ENCODE measurements around the gene NCOA7.

Gene NCOA7

DNA sequence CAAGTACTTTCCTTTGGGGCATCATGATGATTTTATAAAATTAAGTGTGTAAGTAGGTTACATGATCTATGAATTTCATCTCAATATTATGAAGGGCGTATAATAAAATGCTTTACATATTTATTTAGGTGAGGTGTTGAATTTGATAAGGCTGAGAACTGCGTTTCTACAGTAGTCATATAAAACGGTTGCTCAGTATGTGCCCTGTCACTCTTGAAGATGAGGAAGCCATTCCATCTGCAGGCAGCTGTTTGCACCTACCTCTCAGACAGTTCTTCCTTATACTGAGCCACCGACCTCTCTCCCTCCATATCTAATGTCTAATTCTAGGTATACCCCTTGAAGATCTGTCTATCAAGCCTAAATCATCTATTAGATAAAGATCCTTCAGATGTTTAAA lies 16.1 kb downstream of the NCOA7 start:
- ChIA-PET POLR2A (no interaction called here), CTCF (interaction anchor here (0.6 to 15.7 kb wide), 6 partner anchors 11 to 167 kb away, joined by 3 to 143 read pairs (median 4); partner anchors contain the start of genes HINT3 and NCOA7)
- no peak for DNase-seq (ENCODE audit: extremely low spot score)
- TF ChIP-seq, protein P1, sequence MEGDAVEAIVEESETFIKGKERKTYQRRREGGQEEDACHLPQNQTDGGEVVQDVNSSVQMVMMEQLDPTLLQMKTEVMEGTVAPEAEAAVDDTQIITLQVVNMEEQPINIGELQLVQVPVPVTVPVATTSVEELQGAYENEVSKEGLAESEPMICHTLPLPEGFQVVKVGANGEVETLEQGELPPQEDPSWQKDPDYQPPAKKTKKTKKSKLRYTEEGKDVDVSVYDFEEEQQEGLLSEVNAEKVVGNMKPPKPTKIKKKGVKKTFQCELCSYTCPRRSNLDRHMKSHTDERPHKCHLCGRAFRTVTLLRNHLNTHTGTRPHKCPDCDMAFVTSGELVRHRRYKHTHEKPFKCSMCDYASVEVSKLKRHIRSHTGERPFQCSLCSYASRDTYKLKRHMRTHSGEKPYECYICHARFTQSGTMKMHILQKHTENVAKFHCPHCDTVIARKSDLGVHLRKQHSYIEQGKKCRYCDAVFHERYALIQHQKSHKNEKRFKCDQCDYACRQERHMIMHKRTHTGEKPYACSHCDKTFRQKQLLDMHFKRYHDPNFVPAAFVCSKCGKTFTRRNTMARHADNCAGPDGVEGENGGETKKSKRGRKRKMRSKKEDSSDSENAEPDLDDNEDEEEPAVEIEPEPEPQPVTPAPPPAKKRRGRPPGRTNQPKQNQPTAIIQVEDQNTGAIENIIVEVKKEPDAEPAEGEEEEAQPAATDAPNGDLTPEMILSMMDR (IDR thresholded peaks at IDR 0.05; ENCODE audit: control extremely low read depth, extremely low read depth, low read depth, missing control alignments) = no peak

DNA sequence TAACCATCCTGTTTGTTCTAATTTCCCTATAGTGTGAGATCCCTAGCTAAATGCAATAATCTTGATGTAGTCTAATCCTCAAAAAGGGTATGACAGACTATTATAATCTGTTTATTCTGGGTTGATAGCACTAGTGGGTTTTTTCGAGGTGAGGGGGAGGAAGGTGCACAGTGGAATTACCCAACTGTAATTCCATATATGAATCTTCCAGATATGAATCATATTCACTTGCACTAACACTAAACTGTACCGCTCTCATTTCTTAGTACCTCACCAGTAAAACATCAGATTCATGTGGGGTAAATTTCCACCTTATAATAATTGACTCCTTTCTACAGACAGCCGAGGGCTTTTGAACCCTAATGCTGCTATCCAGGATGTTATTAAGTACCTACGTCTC lies 16.5 kb downstream of the NCOA7 start:
- ChIA-PET POLR2A (no interaction called here), CTCF (interaction anchor here (0.9 to 15.7 kb wide), 6 partner anchors 10 to 167 kb away, joined by 3 to 143 read pairs (median 4); partner anchors contain the start of genes HINT3 and NCOA7)
- TF ChIP-seq, protein P1 (IDR thresholded peaks at IDR 0.05; ENCODE audit: control extremely low read depth, extremely low read depth, low read depth, missing control alignments) = no peak
- DNase-seq (ENCODE audit: extremely low spot score) = no peak

DNA sequence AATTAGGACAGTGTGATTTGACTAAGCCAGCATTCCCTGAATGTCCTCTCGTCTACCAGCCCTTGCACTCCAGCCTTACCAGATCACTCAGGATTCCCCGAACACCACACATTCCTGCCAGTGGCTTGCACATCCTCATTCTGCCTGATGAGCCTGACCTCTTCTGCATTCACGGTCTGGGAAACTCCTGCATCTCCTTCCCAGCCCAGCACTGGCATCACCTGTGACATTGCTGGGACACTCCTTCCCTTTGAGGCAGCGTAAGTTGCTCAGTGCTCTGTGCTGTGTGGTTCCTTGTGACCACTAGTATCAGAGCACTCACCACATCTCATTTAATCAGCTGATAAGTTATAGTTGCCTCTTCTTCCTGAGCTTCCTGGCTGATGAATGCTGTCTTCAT lies 17.3 kb downstream of the NCOA7 start:
- ChIA-PET POLR2A (no interaction called here), CTCF (interaction anchor here (1.0 to 15.7 kb wide), 6 partner anchors 9 to 166 kb away, joined by 3 to 143 read pairs (median 4); partner anchors contain the start of genes HINT3 and NCOA7)
- TF ChIP-seq, protein P1 (IDR thresholded peaks at IDR 0.05; ENCODE audit: control extremely low read depth, extremely low read depth, low read depth, missing control alignments) = no peak
- DNase-seq (ENCODE audit: extremely low spot score) = no peak

DNA sequence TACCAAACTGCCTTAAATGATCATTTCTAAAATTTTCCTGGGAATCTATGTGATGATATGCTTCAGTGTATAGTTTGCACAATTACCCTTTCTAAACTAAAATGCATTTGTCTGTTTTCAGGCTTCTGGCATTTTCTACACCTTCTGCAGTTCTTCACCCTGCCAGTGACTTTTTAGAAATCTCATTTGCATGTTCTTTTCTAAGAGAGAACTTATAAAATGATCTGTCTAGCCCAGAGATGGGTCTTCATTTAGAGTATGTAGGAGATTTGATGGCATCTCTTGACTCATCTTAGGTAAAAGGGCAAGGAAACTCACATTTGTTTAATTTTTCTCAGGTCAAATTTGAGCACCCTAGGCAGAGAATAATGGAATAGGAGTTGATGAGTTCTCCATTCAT lies 17.8 kb downstream of the NCOA7 start:
- DNase-seq (ENCODE audit: extremely low spot score) = no peak
- ChIA-PET CTCF (interaction anchor here (1.0 to 15.7 kb wide), 5 partner anchors 9 to 166 kb away, joined by 3 to 143 read pairs (median 4); partner anchors contain the start of genes HINT3 and NCOA7), POLR2A (no interaction called here)
- TF ChIP-seq, protein P1 (IDR thresholded peaks at IDR 0.05; ENCODE audit: control extremely low read depth, extremely low read depth, low read depth, missing control alignments) = no peak

DNA sequence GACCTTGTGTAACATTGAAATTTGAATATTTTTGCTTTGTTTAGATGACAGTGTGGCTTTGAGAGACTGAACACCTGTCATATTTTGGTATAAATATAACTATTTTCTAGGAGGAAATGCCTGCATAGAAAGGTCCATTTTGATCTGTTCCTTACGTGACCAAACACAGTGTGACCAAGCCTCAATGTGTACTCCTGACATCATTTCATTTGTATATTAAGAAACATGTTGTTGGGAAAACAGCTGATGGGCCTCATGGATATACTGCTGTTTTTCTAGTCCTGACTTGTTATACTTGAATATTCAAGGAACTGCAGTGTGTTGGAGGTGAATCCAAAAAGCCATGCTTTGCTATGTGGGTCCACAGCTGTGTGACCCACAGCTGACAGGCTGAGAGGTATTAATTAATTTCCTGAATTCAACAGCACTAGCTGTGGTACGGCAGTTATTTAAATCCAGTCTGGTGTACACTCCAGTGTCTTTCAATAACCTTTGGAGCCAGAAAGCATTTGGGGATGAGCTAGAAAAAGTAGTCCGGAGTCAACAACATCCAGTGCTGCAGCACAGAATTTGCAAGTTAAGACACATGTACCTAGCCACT lies 18.9 kb downstream of the NCOA7 start:
- TF ChIP-seq, protein P1 (IDR thresholded peaks at IDR 0.05; ENCODE audit: control extremely low read depth, extremely low read depth, low read depth, missing control alignments) = no peak
- POLR2A ChIA-PET = no interaction called here
- DNase-seq (ENCODE audit: extremely low spot score) = no peak
- CTCF ChIA-PET = interaction anchor here (0.8 to 15.7 kb wide), 7 partner anchors 8 to 147 kb away, joined by 3 to 143 read pairs (median 6); partner anchors contain the start of genes HINT3 and NCOA7

DNA sequence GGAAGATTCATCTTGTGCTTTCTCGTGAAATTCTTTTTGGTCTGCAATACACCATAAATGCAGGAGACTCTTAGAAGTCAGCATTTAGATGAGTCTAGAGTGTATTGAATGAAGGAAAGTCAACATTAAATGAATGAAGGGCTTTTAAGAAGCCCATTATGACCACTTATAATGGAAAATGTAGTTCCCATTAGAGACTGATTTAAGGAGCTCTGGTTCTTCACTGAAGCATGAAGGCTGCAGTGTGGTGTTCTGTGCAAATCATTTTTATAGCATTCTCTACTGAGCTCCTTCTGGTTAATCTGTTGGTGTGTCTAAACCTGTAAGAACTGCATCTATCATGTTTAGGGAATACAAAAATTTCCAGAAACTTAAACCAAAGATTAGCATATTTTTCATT lies 19.7 kb downstream of the NCOA7 start:
- TF ChIP-seq, protein P1 (IDR thresholded peaks at IDR 0.05; ENCODE audit: control extremely low read depth, extremely low read depth, low read depth, missing control alignments) = no peak
- DNase-seq (ENCODE audit: extremely low spot score) = no peak
- ChIA-PET CTCF (interaction anchor here (1.3 to 15.7 kb wide), 7 partner anchors 9 to 48 kb away, joined by 3 to 143 read pairs (median 6); partner anchors contain the start of gene NCOA7), POLR2A (no interaction called here)
